ENCODE measurements around the gene RNF115. TPM values are rescaled to one million over a fixed set of nuclear protein-coding genes. Genes with fewer than 3 reads are reported as not detected.
A peak's percentile ranks its signal among the peaks of the same experiment; 100 is the strongest.
"Not testable (repeated sequence)": the region's sequence is repeated elsewhere in the genome, so short reads cannot be mapped to it uniquely, and the experiment has no call there.

The RNF115 gene
- total RNA-seq, 3 donors from 2014 or later (not counting 1 experiment from before 2014, with no cell fraction given), result 26.7 to 31.8 (median 30.8) TPM

DNA sequence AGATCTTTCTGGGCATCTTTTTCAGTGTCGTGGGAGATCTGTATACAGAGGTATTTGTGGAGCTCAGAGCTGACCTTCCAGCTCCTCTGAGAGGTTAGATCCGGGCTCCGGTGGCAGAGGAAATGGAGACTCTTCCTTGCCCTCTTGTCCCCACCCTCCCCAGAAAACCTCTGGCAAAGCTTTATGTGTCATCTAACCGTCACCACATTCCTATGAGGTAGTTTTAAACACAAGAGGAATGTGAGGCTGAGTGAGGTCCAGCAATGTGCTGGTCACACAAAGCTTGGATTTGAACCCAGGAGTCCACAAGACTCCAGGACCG lies 103.4 kb downstream of the RNF115 start:
- H3K36me3 ChIP-seq (ENCODE audit: control insufficient read depth, insufficient read depth, low read length), result peaks cover 3% of the 10 kb centered on the region
- Mint-ChIP-seq H3K4me1 (peaks cover 62 to 70% of the 10 kb centered on the region in 2 donors), H3K4me3 (peak overlapping the region; percentile 95), H3K9me3 (no peaks in the 10 kb centered on the region), H3K36me3 (no peaks in the 10 kb centered on the region), H3K27ac (peak overlapping the region; percentile 84 to 92), H3K27me3 (ENCODE audit: low read depth in 2 of 2) (no peaks in the 10 kb centered on the region)
- peaks cover 59% of the 10 kb centered on the region for H3K4me1 ChIP-seq (ENCODE audit: control insufficient read depth, insufficient read depth, low read length)
- no peaks in the 10 kb centered on the region for H3K9me3 ChIP-seq (ENCODE audit: control insufficient read depth, insufficient read depth, low read length)
- peak overlapping the region; percentile 73 for H3K4me3 ChIP-seq (ENCODE audit: low read length)
- WGBS (ENCODE audit: insufficient coverage), result 44% methylated on average over 3 of the region's 5 CpGs
- peak overlapping the region; percentile 81 for H3K27ac ChIP-seq (ENCODE audit: low read length)
- H3K27me3 ChIP-seq (ENCODE audit: control insufficient read depth, insufficient read depth, low read length), result no peaks in the 10 kb centered on the region
- intact Hi-C loops (cut with micrococcal nuclease), result loop anchor here (5.0 kb wide), 1 partner anchor 128 kb away; no protein-coding TSS in a partner anchor
- DNase-seq (no peak), ATAC-seq (peak in 1 of 3 donors; percentile 2)
- TF ChIP-seq, protein P1, sequence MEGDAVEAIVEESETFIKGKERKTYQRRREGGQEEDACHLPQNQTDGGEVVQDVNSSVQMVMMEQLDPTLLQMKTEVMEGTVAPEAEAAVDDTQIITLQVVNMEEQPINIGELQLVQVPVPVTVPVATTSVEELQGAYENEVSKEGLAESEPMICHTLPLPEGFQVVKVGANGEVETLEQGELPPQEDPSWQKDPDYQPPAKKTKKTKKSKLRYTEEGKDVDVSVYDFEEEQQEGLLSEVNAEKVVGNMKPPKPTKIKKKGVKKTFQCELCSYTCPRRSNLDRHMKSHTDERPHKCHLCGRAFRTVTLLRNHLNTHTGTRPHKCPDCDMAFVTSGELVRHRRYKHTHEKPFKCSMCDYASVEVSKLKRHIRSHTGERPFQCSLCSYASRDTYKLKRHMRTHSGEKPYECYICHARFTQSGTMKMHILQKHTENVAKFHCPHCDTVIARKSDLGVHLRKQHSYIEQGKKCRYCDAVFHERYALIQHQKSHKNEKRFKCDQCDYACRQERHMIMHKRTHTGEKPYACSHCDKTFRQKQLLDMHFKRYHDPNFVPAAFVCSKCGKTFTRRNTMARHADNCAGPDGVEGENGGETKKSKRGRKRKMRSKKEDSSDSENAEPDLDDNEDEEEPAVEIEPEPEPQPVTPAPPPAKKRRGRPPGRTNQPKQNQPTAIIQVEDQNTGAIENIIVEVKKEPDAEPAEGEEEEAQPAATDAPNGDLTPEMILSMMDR (IDR thresholded peaks at IDR 0.05), result no peak

DNA sequence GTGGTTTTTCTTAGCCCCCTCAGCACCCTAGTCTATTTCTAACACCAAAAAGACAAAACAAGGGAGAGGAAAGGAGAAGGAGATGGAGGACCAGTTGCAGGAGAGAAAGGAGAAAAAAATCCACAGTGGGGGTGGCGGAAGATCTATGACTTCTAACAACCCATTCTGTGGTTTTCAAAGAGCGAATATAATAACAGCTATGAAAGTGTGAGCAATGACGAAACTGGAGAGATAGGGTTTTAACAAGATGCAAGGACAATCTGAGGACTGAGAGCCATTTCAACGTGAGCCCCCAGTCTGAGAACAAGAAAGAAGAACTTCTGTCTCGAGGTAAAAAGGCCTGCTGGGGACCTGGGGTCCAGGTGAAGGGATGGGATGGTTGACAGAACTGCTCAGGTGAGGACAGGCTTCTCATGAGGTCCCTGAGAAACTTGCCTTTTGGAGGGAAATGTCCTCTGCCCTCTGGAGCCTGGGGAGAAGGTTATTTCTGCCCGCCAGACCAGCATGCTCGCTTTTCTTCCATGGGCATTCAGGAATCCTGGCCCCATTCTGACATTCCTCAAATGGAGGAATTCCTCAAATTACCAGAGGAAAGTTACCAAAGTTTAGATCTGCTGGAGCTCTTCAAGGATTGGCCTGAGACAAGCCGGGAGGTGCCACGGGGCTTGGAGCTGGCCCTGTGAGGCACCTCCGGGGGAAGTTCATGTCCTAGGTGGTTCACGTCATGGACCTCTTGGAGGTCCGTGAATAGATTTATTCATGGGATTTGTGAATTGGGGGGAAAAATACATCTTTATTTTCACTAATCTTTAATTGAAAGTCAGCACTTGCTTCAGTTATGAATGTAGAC lies 104.4 kb downstream of the RNF115 start, which contains the start of gene CD160:
CD160 (plus strand) TSS at position 270 of the 850 bp plus-strand sequence. CDS start 8,829 bp downstream, outside the sequence.
- intact Hi-C loops (cut with micrococcal nuclease), result loop anchor here (1.0 to 5.0 kb wide), 2 partner anchors 29 to 127 kb away; no protein-coding TSS in a partner anchor
- H3K9me3 Mint-ChIP-seq, result no peaks in the 10 kb centered on the region
- H3K4me1 ChIP-seq (ENCODE audit: control insufficient read depth, insufficient read depth, low read length), result peaks cover 63% of the 10 kb centered on the region

DNA sequence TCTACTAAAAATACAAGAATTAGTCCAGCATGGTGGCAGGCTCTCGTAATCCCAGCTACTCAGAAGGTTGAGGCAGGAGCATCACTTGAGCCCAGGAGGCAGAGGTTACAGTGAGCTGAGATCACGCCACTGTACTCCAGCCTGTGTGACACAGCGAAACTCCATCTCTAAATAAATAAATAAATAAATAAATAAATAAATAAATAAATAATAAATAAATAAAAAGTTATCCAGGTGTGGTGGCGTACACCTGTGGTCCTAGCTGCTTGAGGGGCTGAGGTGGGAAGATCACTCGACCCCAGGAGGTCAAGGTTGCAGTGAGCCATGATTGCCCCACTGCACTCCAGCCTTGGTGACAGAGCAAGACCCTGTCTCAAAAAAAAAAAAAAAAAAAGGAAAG lies 105.4 kb downstream of the RNF115 start:
- ATAC-seq; H3K36me3 Mint-ChIP-seq; H3K4me3 ChIP-seq (ENCODE audit: low read length); H3K9me3 ChIP-seq (ENCODE audit: control insufficient read depth, insufficient read depth, low read length); H3K27me3 Mint-ChIP-seq (ENCODE audit: low read depth in 2 of 2); H3K36me3 ChIP-seq (ENCODE audit: control insufficient read depth, insufficient read depth, low read length); H3K27ac ChIP-seq (ENCODE audit: low read length); intact Hi-C loops (cut with micrococcal nuclease); H3K27me3 ChIP-seq (ENCODE audit: control insufficient read depth, insufficient read depth, low read length); DNase-seq; H3K9me3 Mint-ChIP-seq: not testable (repeated sequence)
- H3K4me1 Mint-ChIP-seq, result peaks cover 68 to 82% of the 10 kb centered on the region in 2 donors
- H3K4me1 ChIP-seq (ENCODE audit: control insufficient read depth, insufficient read depth, low read length), result peaks cover 64% of the 10 kb centered on the region
- peak overlapping the region; percentile 84 to 92 for H3K27ac Mint-ChIP-seq
- H3K4me3 Mint-ChIP-seq, result peak overlapping the region; percentile 47
- 93% methylated on average over 3 of the region's 5 CpGs for WGBS (ENCODE audit: insufficient coverage)

More for the DNA sequence above, 104.4 kb downstream of the RNF115 start, which contains the start of gene CD160:
- H3K27ac ChIP-seq (ENCODE audit: low read length), result peak within 1 kb of the TSS; percentile 81
- Mint-ChIP-seq H3K4me1 (peaks cover 67 to 78% of the 10 kb centered on the region in 2 donors), H3K36me3 (no peaks in the 10 kb centered on the region), H3K4me3 (peak within 1 kb of the TSS; percentile 95), H3K27me3 (ENCODE audit: low read depth in 2 of 2) (no peaks in the 10 kb centered on the region), H3K27ac (peak within 1 kb of the TSS; percentile 84 to 92)
- H3K27me3 ChIP-seq (ENCODE audit: control insufficient read depth, insufficient read depth, low read length), result no peaks in the 10 kb centered on the region
- DNase-seq (peak; percentile 28 to 53), ATAC-seq (peak; percentile 69 to 75 (median 70))
- H3K36me3 ChIP-seq (ENCODE audit: control insufficient read depth, insufficient read depth, low read length), result no peaks in the 10 kb centered on the region
- WGBS (ENCODE audit: insufficient coverage), result 40% methylated on average over 11 of the region's 12 CpGs
- H3K9me3 ChIP-seq (ENCODE audit: control insufficient read depth, insufficient read depth, low read length), result no peaks in the 10 kb centered on the region
- H3K4me3 ChIP-seq (ENCODE audit: low read length), result peak within 1 kb of the TSS; percentile 73
- TF ChIP-seq, protein P1 (IDR thresholded peaks at IDR 0.05), result no peak

DNA sequence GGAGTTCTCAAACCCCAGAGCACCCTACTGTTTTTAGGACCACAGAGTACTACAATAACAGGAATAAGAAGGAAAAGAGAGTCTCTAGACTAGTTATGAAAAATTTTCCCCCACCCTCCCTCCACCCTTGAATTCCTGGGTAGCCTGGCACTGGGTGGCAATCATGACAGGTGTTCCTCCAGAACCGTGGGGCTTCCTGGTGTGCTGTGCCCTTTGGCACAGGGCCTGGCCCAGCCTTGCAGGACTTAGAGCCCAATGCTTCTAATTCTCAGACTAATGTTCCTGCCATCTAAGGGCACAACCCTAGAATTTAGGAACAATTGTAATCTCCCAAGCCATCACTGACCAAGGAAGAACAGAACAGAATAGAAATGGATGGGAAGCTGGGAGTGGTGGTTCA lies 106.1 kb downstream of the RNF115 start:
- Mint-ChIP-seq H3K9me3 (no peaks in the 10 kb centered on the region), H3K4me3 (peak overlapping the region; percentile 72), H3K36me3 (no peaks in the 10 kb centered on the region), H3K27ac (peak overlapping the region; percentile 77 to 83), H3K4me1 (peaks cover 65 to 79% of the 10 kb centered on the region in 2 donors), H3K27me3 (ENCODE audit: low read depth in 2 of 2) (no peaks in the 10 kb centered on the region)
- WGBS (ENCODE audit: insufficient coverage), result 84% methylated on average over 1 of the region's 1 CpG
- Histone ChIP-seq H3K27ac (ENCODE audit: low read length) (no peak overlapping the region), H3K9me3 (ENCODE audit: control insufficient read depth, insufficient read depth, low read length) (no peaks in the 10 kb centered on the region), H3K36me3 (ENCODE audit: control insufficient read depth, insufficient read depth, low read length) (no peaks in the 10 kb centered on the region), H3K4me3 (ENCODE audit: low read length) (no peak overlapping the region), H3K27me3 (ENCODE audit: control insufficient read depth, insufficient read depth, low read length) (no peaks in the 10 kb centered on the region), H3K4me1 (ENCODE audit: control insufficient read depth, insufficient read depth, low read length) (peaks cover 64% of the 10 kb centered on the region)
- TF ChIP-seq, protein P1 (IDR thresholded peaks at IDR 0.05), result no peak
- no peak for ATAC-seq
- DNase-seq, result no peak
- intact Hi-C loops (cut with micrococcal nuclease), result no loop called here
